HEK293T (cell line): Measurements from ENCODE around the gene AP5S1.

ENCODE experiments used
- BHLHE40 ChIP-seq: fragments of 450-650 bp; IDR thresholded peaks from 2 replicates; pipeline ENCODE4 v1.6.1; 2016; ENCODE audit warnings: mild to moderate bottlenecking, moderate library complexity, borderline replicate concordance
- FOXM1 ChIP-seq: fragments of 450-650 bp; IDR thresholded peaks from 2 replicates; pipeline ENCODE4 v1.6.1; 2017; ENCODE audit warnings: mild to moderate bottlenecking, borderline replicate concordance
- L3MBTL2 ChIP-seq: fragments of 450-650 bp; conservative IDR thresholded peaks from 2 replicates; pipeline ENCODE4 v1.6.1; 2016; ENCODE audit warnings: mild to moderate bottlenecking
- LEF1 ChIP-seq: fragments of 450-650 bp; IDR thresholded peaks from 2 replicates; pipeline ENCODE4 v1.6.1; 2017; ENCODE audit warnings: mild to moderate bottlenecking, borderline replicate concordance
- NFRKB ChIP-seq: fragments of 450-650 bp; IDR thresholded peaks from 2 replicates; pipeline ENCODE4 v1.6.1; 2016; ENCODE audit warnings: mild to moderate bottlenecking, moderate library complexity
- PKNOX1 ChIP-seq: fragments of 450-650 bp; IDR thresholded peaks from 2 replicates; pipeline ENCODE4 v1.6.1; 2016
- SP1 ChIP-seq: fragments of 450-650 bp; IDR thresholded peaks from 2 replicates; pipeline ENCODE4 v1.6.1; 2017
- TARDBP ChIP-seq: fragments of 450-650 bp; IDR thresholded peaks from 2 replicates; pipeline ENCODE4 v1.6.1; 2016

GRCh38 chr20:3798908-3799248, 21.5 kb upstream of the AP5S1 start:
- TF ChIP-seq L3MBTL2, result no peak
- TF ChIP-seq NFRKB, result no peak
- TF ChIP-seq SP1, result no peak
- no peak for TF ChIP-seq TARDBP
- TF ChIP-seq FOXM1, result no peak
- no peak for TF ChIP-seq LEF1
- no peak for TF ChIP-seq PKNOX1
- TF ChIP-seq BHLHE40, result no peak
